ENCODE measurements around the gene MARVELD1. TPM values are rescaled to one million over a fixed set of nuclear protein-coding genes. Genes with fewer than 3 reads are reported as not detected.
A peak's percentile ranks its signal among the peaks of the same experiment; 100 is the strongest.

MARVELD1 gene
- total and polyA plus RNA-seq, 2 of the 13 experiments (the other 11 are each of a cell fraction or from before 2014, with no cell fraction given): not detected

- TF ChIP-seq MEIS2 (CRISPR knock-in tag; IDR thresholded peaks at IDR 0.05): no peak
- TF ChIP-seq ZNF263 (CRISPR knock-in tag; IDR thresholded peaks at IDR 0.05): no peak
- TF ChIP-seq GMEB1 (CRISPR knock-in tag; IDR thresholded peaks at IDR 0.05; ENCODE audit: borderline replicate concordance): no peak
- no peak for TF ChIP-seq ZNF530 (CRISPR knock-in tag; IDR thresholded peaks at IDR 0.05; ENCODE audit: low read depth)
- TF ChIP-seq ZNF816 (CRISPR knock-in tag; IDR thresholded peaks at IDR 0.05; ENCODE audit: borderline replicate concordance): no peak
- TF ChIP-seq MXD3 (CRISPR knock-in tag; IDR thresholded peaks at IDR 0.05): no peak
- no peak for TF ChIP-seq ZSCAN5A (CRISPR knock-in tag; IDR thresholded peaks at IDR 0.05; ENCODE audit: borderline replicate concordance)
- no peak for TF ChIP-seq CSRNP1 (CRISPR knock-in tag; IDR thresholded peaks at IDR 0.05)
- no peak for TF ChIP-seq FOXA1 (IDR thresholded peaks at IDR 0.05)
- peak; percentile 58 for TF ChIP-seq FOXA1 (CRISPR knock-in tag; IDR thresholded peaks at IDR 0.05)
- TF ChIP-seq SNAPC5 (CRISPR knock-in tag; IDR thresholded peaks at IDR 0.05; ENCODE audit: borderline replicate concordance): no peak
- no peak for TF ChIP-seq YY1 (IDR thresholded peaks at IDR 0.05; ENCODE audit: insufficient read depth, insufficient replicate concordance, low read depth, low read length)
- 0 out of 2 replicates have a peak, but pooled peaks have one; percentile 17 for TF ChIP-seq SALL1 (CRISPR knock-in tag; IDR thresholded peaks at IDR 0.05)
- no peak for TF ChIP-seq IRX3 (CRISPR knock-in tag; IDR thresholded peaks at IDR 0.05; ENCODE audit: borderline replicate concordance, low read depth)
- TF ChIP-seq MTERF4 (CRISPR knock-in tag; IDR thresholded peaks at IDR 0.05): peak; percentile 26; the same call in 1 of the 2 replicates
- no peak for TF ChIP-seq ZMAT5 (CRISPR knock-in tag; IDR thresholded peaks at IDR 0.05; ENCODE audit: borderline replicate concordance, low read depth)
- no peak for TF ChIP-seq EHMT2 (IDR thresholded peaks at IDR 0.05; ENCODE audit: borderline replicate concordance, low read depth, low read length)
- no peak for TF ChIP-seq TERF1 (CRISPR knock-in tag; IDR thresholded peaks at IDR 0.05)
- no peak for TF ChIP-seq THAP7 (CRISPR knock-in tag; IDR thresholded peaks at IDR 0.05)
Measured at GRCh38 chr10:97676770-97677581, 36.6 kb upstream of the MARVELD1 start (continued).

All from HepG2 (cell line).